Heart left ventricle (tissue), 16 donors: ENCODE data around the gene LEFTY1. TPM values are rescaled to one million over a fixed set of nuclear protein-coding genes. Genes with fewer than 3 reads are reported as not detected.

Experiments used
- ATAC-seq, 4 donors: fragments of 200-7000 bp; cut with Tn5 transposase; one replicate each; pipeline ENCODE4 v1.9.1; 2020 to 2022; ENCODE audit warnings: moderate library complexity in 4 of 4, mild to moderate bottlenecking in 3 of 4, moderate number of reproducible peaks in 1 of 4
- DNase-seq, 5 donors: peaks; one replicate each; pipeline ENCODE4 v3.0.0-alpha.2; 2020
- H3K27ac ChIP-seq, 12 donors: fragments of 200-600 bp; sonication (generic) in 4 of 12; one replicate each; pipeline versions ENCODE4 v1.5.0 to v1.8.0; 2016 to 2022; ENCODE audit warnings: mild to moderate bottlenecking in 2 of 12
- H3K27me3 ChIP-seq, 9 donors: fragments of 200-600 bp; sonication (generic) in 2 of 9; one replicate each; pipeline versions ENCODE4 v1.5.1 to v1.8.0; 2016 to 2022; ENCODE audit warnings: mild to moderate bottlenecking in 3 of 9
- H3K36me3 ChIP-seq, 9 donors: fragments of 200-600 bp; sonication (generic) in 2 of 9; one replicate each; pipeline versions ENCODE4 v1.5.0 to v1.8.0; 2018 to 2022; ENCODE audit warnings: mild to moderate bottlenecking in 2 of 9
- H3K4me1 ChIP-seq, 12 donors: fragments of 200-600 bp; sonication (generic) in 4 of 12; one replicate each; pipeline versions ENCODE4 v1.5.0 to v1.8.0; 2016 to 2022; ENCODE audit warnings: mild to moderate bottlenecking in 3 of 12
- H3K4me3 ChIP-seq, 12 donors: fragments of 200-600 bp; sonication (generic) in 4 of 12; one replicate each; pipeline versions ENCODE4 v1.5.0 to v1.8.0; 2017 to 2022; ENCODE audit warnings: mild to moderate bottlenecking in 9 of 12, moderate library complexity in 4 of 12
- H3K9me3 ChIP-seq, 12 donors: fragments of 200-600 bp; sonication (generic) in 4 of 12; one replicate each; pipeline versions ENCODE4 v1.5.0 to v1.8.0; 2016 to 2022; ENCODE audit warnings: mild to moderate bottlenecking in 1 of 12
- POLR2A ChIP-seq, 2 donors: fragments of 450-650 bp; IDR thresholded peaks; one replicate each; pipeline ENCODE4 v1.6.1; 2017; ENCODE audit warnings: antibody characterized with exemption in 2 of 2, mild to moderate bottlenecking in 2 of 2, moderate library complexity in 2 of 2
- WGBS, 4 donors: extraction: QIAGEN DNeasy Blood & Tissue Kit in 2 of 4; methylation state at CpG; one replicate each; pipeline versions ENCODE4 v1.1.5 to v1.1.7; 2013 to 2018; 5-methylcytosine and 5-hydroxymethylcytosine counted together
- intact Hi-C, 10 donors: fragments of 100-400 bp; cut with DNase I; formaldehyde crosslinking; loops; one replicate each; pipeline versions ENCODE4 v1.11.1 to v1.14.2; 2022
- polyA plus RNA-seq, 2 donors: library from polyadenylated mRNA; stranded (reverse); fragments of 200-250 nt; gene quantifications; one replicate each; pipeline ENCODE4 v1.2.3, GENCODE V29; 2013
- total RNA-seq, 9 donors: library from RNA; depleted of rRNA in 2 of 9; stranded (reverse); fragments of >200 nt in 2 of 9; fragmentation: NEBNext Ultra II Directional in 3 of 9; extraction: Animal tissue kit (Norgen Biotek cat#: 25700) in 3 of 9; gene quantifications; one replicate each; pipeline versions ENCODE4 v1.1.0 to v1.2.4, GENCODE V29; 2016 to 2023
- TF ChIP-seq, protein P1 (sequence below), 12 donors: fragments of 200-600 bp; sonication (generic) in 4 of 12; IDR thresholded peaks; one replicate each; pipeline versions ENCODE4 v1.5.0 to v1.8.0; 2018 to 2022; ENCODE audit warnings: antibody characterized with exemption in 12 of 12, mild to moderate bottlenecking in 5 of 12
- donor health status: ischemic (EF 13 %, LVEDD 7.1; RV severe dilation, severe dysfunction).
- donor health status: healthy with polysubstance abuse.
- donor health status: DM: no; HTN: yes; CAD: no.
- donor health status: DM: no; HTN: no; CAD: no.
- donor health status: ischemic (EF 25% LVEDD 6.9; RV normal size, moderate dysfunction).
- donor health status: ischemic (EF 25% LVEDD 5.7; RV mildly dilated, moderate dysfunction).
- donor health status: healthy.
- donor health status: DM: yes; HTN: yes; CAD: no.
- donor health status: ischemic (EF 35%, LVEDD 5.7; RV mildly dilated, moderate dysfunction).
- donor health status: nonischemic (EF 11% LVEDD 7.7; RV severe dilation, severe dysfunction).
- donor health status: DM: yes; HTN: yes; CAD: no.
- donor health status: PGD.
- donor health status: ischemic (EF 29% LVEDD 5.4; RV normal size, mild dysfunction).
- donor health status: nonischemic (EF 23%, LVEDD 6.1; RV moderate dilation, normal function).

The LEFTY1 gene
- total and polyA plus RNA-seq, 11 donors, result 0.19 to 0.77 (median 0.35) TPM; not detected in 6

DNA sequence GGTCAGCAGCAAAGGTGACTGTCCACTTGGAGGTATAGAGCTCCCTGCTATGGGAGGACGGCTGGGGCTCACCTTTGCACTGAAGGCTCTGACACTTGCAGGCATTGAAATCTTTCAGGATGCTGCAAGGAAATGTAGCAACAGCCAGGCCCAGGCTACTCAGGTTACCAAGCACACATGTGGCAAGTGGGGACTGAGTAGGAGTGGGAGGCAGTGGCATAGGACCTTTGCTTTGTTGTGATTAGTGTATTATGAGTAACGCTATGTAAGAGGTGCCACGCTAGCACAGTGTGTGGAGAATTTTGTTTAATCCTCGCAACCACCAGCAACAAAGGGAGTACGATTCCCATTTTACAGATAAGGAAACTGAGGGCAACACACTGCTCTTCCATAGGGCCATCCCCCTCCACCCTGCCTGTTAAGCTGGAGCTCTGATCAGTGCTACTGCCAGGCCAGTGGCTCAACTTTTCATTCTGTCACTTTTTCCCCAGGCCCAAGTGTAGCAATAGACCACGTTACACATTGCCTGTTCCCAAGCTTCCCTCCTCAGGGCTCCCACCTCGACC is 28.0 kb downstream of the LEFTY1 start:
- peaks cover 0 to 97% (median 91%) of the 10 kb centered on the region in 9 donors for H3K36me3 ChIP-seq
- no peaks in the 10 kb centered on the region for H3K27me3 ChIP-seq
- TF ChIP-seq, protein P1, sequence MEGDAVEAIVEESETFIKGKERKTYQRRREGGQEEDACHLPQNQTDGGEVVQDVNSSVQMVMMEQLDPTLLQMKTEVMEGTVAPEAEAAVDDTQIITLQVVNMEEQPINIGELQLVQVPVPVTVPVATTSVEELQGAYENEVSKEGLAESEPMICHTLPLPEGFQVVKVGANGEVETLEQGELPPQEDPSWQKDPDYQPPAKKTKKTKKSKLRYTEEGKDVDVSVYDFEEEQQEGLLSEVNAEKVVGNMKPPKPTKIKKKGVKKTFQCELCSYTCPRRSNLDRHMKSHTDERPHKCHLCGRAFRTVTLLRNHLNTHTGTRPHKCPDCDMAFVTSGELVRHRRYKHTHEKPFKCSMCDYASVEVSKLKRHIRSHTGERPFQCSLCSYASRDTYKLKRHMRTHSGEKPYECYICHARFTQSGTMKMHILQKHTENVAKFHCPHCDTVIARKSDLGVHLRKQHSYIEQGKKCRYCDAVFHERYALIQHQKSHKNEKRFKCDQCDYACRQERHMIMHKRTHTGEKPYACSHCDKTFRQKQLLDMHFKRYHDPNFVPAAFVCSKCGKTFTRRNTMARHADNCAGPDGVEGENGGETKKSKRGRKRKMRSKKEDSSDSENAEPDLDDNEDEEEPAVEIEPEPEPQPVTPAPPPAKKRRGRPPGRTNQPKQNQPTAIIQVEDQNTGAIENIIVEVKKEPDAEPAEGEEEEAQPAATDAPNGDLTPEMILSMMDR (IDR thresholded peaks at IDR 0.05), result no peak
- no peak for TF ChIP-seq POLR2A (IDR thresholded peaks at IDR 0.05)
- no peak overlapping the region for H3K4me3 ChIP-seq
- no peak overlapping the region for H3K27ac ChIP-seq
- DNase-seq, result no peak
- 88 to 94% (median 91%) methylated on average over 6 to 7 of the region's 7 CpGs for WGBS, 4 donors
- no peaks in the 10 kb centered on the region for H3K9me3 ChIP-seq
- H3K4me1 ChIP-seq, result peaks cover 0 to 10% (median 0%) of the 10 kb centered on the region in 12 donors
- ATAC-seq, result no peak
- intact Hi-C loops, result loop anchor here in 1 of 10 donors (10.0 kb wide), 1 partner anchor 114 kb away; no protein-coding TSS in a partner anchor

DNA sequence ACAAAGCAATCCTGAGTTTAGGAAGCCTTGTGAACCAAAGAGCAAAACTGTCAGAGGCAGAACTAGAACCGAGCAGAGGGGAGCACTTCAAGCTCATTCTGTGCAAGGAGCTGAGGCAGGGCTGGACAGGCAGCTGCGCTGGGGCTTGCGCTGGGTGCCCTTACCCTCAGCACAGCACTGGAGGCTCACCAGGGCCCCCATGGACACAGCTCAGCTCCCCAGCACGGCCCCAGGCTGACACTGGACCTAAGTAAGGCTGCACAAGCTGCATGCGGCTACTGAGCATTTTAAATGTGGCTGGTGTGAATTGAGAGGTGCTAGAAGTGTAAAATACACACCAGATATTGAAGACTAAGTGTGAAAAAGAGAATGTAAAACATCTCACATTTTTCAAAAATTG is 28.8 kb downstream of the LEFTY1 start:
- WGBS, 4 donors, result 94 to 96% (median 96%) methylated on average over 5 of the region's 5 CpGs
- TF ChIP-seq POLR2A (IDR thresholded peaks at IDR 0.05), result no peak
- TF ChIP-seq, protein P1 (IDR thresholded peaks at IDR 0.05), result no peak
- Histone ChIP-seq H3K27ac (no peak overlapping the region), H3K27me3 (no peaks in the 10 kb centered on the region), H3K4me3 (no peak overlapping the region), H3K36me3 (peaks cover 0 to 97% (median 91%) of the 10 kb centered on the region in 9 donors), H3K9me3 (no peaks in the 10 kb centered on the region), H3K4me1 (peaks cover 0 to 9% (median 0%) of the 10 kb centered on the region in 12 donors)
- no peak for ATAC-seq
- DNase-seq, result no peak
- intact Hi-C loops, result loop anchor here in 1 of 10 donors (10.0 kb wide), 1 partner anchor 115 kb away; no protein-coding TSS in a partner anchor

DNA sequence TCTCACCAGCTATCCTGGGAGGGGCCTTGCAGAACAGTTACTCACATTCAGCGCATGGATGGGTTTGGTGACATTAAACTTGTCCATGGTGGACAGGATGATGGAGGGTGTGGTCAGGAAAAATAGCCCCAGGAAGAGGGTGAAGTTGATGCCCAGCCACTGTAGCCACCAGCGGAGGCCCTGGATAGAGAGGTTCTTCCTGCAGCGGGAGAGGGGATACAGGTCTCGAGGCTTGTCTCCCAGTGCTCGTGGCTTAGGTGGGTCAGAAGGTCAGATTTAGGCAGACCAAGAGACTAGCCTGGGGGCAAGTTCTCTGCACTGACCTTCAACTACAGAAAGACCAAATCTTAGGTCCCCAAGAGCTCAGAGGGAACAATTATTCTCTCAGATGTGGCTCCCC is 29.8 kb downstream of the LEFTY1 start:
- Histone ChIP-seq H3K27ac (no peak overlapping the region), H3K4me3 (no peak overlapping the region), H3K4me1 (peaks cover 0 to 9% (median 0%) of the 10 kb centered on the region in 12 donors), H3K9me3 (no peaks in the 10 kb centered on the region), H3K36me3 (peaks cover 0 to 97% (median 92%) of the 10 kb centered on the region in 9 donors), H3K27me3 (no peaks in the 10 kb centered on the region)
- TF ChIP-seq POLR2A (IDR thresholded peaks at IDR 0.05), result no peak
- TF ChIP-seq, protein P1 (IDR thresholded peaks at IDR 0.05), result no peak
- no peak for DNase-seq
- no peak for ATAC-seq
- WGBS, 4 donors, result 87 to 91% (median 91%) methylated on average over 5 of the region's 5 CpGs
- intact Hi-C loops, result loop anchor here in 1 of 10 donors (10.0 kb wide), 1 partner anchor 56 kb away; no protein-coding TSS in a partner anchor

DNA sequence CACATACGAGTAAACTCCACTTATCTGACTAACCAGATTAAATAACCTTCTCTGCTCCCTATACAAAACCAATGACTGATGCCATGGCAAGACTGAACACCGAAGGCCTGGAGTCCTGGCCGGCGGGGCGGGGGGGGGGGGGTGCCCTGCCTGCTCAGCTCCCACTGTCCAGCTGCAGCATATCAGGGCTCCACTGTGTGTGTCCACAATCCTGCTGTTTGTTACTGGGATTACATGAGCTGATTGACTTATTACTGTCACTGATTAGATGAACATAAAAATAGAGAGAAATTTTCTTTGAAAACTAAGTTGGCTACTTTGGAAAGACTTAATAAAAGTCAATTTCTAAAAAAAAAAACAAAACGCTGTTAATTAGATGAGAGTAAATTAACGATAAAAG is 31.7 kb downstream of the LEFTY1 start:
- ATAC-seq (no peak), DNase-seq (no peak)
- Histone ChIP-seq H3K4me1 (peaks cover 0 to 11% (median 0%) of the 10 kb centered on the region in 12 donors), H3K27ac (no peak overlapping the region), H3K27me3 (no peaks in the 10 kb centered on the region), H3K4me3 (no peak overlapping the region), H3K36me3 (peaks cover 0 to 96% (median 90%) of the 10 kb centered on the region in 9 donors), H3K9me3 (no peaks in the 10 kb centered on the region)
- intact Hi-C loops, result loop anchor here in 1 of 10 donors (10.0 kb wide), 1 partner anchor 58 kb away; no protein-coding TSS in a partner anchor
- WGBS, 4 donors, result 70 to 82% (median 75%) methylated on average over 6 to 7 of the region's 7 CpGs
- TF ChIP-seq, protein P1 (IDR thresholded peaks at IDR 0.05), result no peak
- TF ChIP-seq POLR2A (IDR thresholded peaks at IDR 0.05), result no peak
